ENCODE data around the gene DIAPH3. TPM values are rescaled to one million over a fixed set of nuclear protein-coding genes. Genes with fewer than 3 reads are reported as not detected.

Gene DIAPH3
- total RNA-seq, 1 donor from 2014 or later: 24.1 TPM

- Mint-ChIP-seq H3K4me3 (ENCODE audit: unreplicated experiment) (no peak overlapping the region), H3K9me3 (ENCODE audit: low read depth) (no peaks in the 10 kb centered on the region), H3K27me3 (ENCODE audit: low read depth) (no peaks in the 10 kb centered on the region), H3K27ac (ENCODE audit: unreplicated experiment) (no peak overlapping the region), H3K36me3 (ENCODE audit: low read depth) (peaks cover 11% of the 10 kb centered on the region), H3K4me1 (ENCODE audit: low read depth) (peaks cover 24% of the 10 kb centered on the region)
- DNase-seq (ENCODE audit: low spot score): no peak
- no peak for TF ChIP-seq CTCF (IDR thresholded peaks at IDR 0.05)
Observed at GRCh38 chr13:59874973-59875372, 288.8 kb downstream of the DIAPH3 start.

GRCh38 chr13:59873856-59874255 is 289.9 kb downstream of the DIAPH3 start:
- DNase-seq (ENCODE audit: low spot score): no peak
- no peaks in the 10 kb centered on the region for H3K27me3 Mint-ChIP-seq (ENCODE audit: low read depth)
- no peak overlapping the region for H3K4me3 Mint-ChIP-seq (ENCODE audit: unreplicated experiment)
- no peak for TF ChIP-seq CTCF (IDR thresholded peaks at IDR 0.05)
- H3K4me1 Mint-ChIP-seq (ENCODE audit: low read depth): peaks cover 16% of the 10 kb centered on the region
- no peaks in the 10 kb centered on the region for H3K9me3 Mint-ChIP-seq (ENCODE audit: low read depth)
- peaks cover 11% of the 10 kb centered on the region for H3K36me3 Mint-ChIP-seq (ENCODE audit: low read depth)
- H3K27ac Mint-ChIP-seq (ENCODE audit: unreplicated experiment): no peak overlapping the region

GRCh38 chr13:59873309-59873708 is 290.4 kb downstream of the DIAPH3 start:
- H3K9me3 Mint-ChIP-seq (ENCODE audit: low read depth): no peaks in the 10 kb centered on the region
- H3K27ac Mint-ChIP-seq (ENCODE audit: unreplicated experiment): peak overlapping the region; percentile 8
- no peak overlapping the region for H3K4me3 Mint-ChIP-seq (ENCODE audit: unreplicated experiment)
- DNase-seq (ENCODE audit: low spot score): no peak
- TF ChIP-seq CTCF (IDR thresholded peaks at IDR 0.05): no peak
- H3K4me1 Mint-ChIP-seq (ENCODE audit: low read depth): peaks cover 15% of the 10 kb centered on the region
- H3K27me3 Mint-ChIP-seq (ENCODE audit: low read depth): no peaks in the 10 kb centered on the region
- H3K36me3 Mint-ChIP-seq (ENCODE audit: low read depth): peaks cover 11% of the 10 kb centered on the region

- no peak overlapping the region for H3K4me3 Mint-ChIP-seq (ENCODE audit: unreplicated experiment)
- no peak overlapping the region for H3K27ac Mint-ChIP-seq (ENCODE audit: unreplicated experiment)
- no peak for TF ChIP-seq CTCF (IDR thresholded peaks at IDR 0.05)
Observed at GRCh38 chr13:59867867-59868266, 295.9 kb downstream of the DIAPH3 start.

GRCh38 chr13:59865398-59865797 is 298.3 kb downstream of the DIAPH3 start:
- DNase-seq (ENCODE audit: low spot score): no peak
- peaks cover 21% of the 10 kb centered on the region for H3K4me1 Mint-ChIP-seq (ENCODE audit: low read depth)
- H3K27me3 Mint-ChIP-seq (ENCODE audit: low read depth): no peaks in the 10 kb centered on the region
- H3K4me3 Mint-ChIP-seq (ENCODE audit: unreplicated experiment): no peak overlapping the region
- H3K27ac Mint-ChIP-seq (ENCODE audit: unreplicated experiment): no peak overlapping the region
- no peak for TF ChIP-seq CTCF (IDR thresholded peaks at IDR 0.05)
- no peaks in the 10 kb centered on the region for H3K36me3 Mint-ChIP-seq (ENCODE audit: low read depth)
- H3K9me3 Mint-ChIP-seq (ENCODE audit: low read depth): no peaks in the 10 kb centered on the region

More at GRCh38 chr13:59867867-59868266, 295.9 kb downstream of the DIAPH3 start:
- H3K4me1 Mint-ChIP-seq (ENCODE audit: low read depth): peaks cover 15% of the 10 kb centered on the region
- no peaks in the 10 kb centered on the region for H3K9me3 Mint-ChIP-seq (ENCODE audit: low read depth)
- H3K27me3 Mint-ChIP-seq (ENCODE audit: low read depth): no peaks in the 10 kb centered on the region
- no peaks in the 10 kb centered on the region for H3K36me3 Mint-ChIP-seq (ENCODE audit: low read depth)
- DNase-seq (ENCODE audit: low spot score): no peak

All from chondrocyte (in vitro differentiated cells).